ENCODE data around the gene CPPED1. TPM values are rescaled to one million over a fixed set of nuclear protein-coding genes. Genes with fewer than 3 reads are reported as not detected.

The CPPED1 gene
- total and polyA plus RNA-seq, 2 experiments from 2014 or later = 6.2 to 7.3 TPM

GRCh38 chr16:12786081-12786480 lies 17.6 kb downstream of the CPPED1 start (continued):
- TF ChIP-seq CTCF (conservative IDR thresholded peaks at IDR 0.05; ENCODE audit: low read depth in 2 of 2) (no peak), EZH2phosphoT487 (IDR thresholded peaks at IDR 0.05; ENCODE audit: unreplicated experiment) (no peak), ETS1 (IDR thresholded peaks at IDR 0.05) (no peak), NANOG (IDR thresholded peaks at IDR 0.05; ENCODE audit: borderline replicate concordance) (no peak)

- Mint-ChIP-seq H3K9me3 (peaks cover 5% of the 10 kb centered on the region; the same call in 1 of the 3 replicates), H3K27me3 (ENCODE audit: insufficient read depth, low read depth, poor library complexity) (peaks cover 2% of the 10 kb centered on the region), H3K36me3 (ENCODE audit: low read depth) (peaks cover 5% of the 10 kb centered on the region; the same call in 1 of the 3 replicates), H3K4me1 (no peaks in the 10 kb centered on the region), H3K4me3 (no peak overlapping the region), H3K27ac (no peak overlapping the region)
- Histone ChIP-seq H3K27ac (ENCODE audit: low read depth) (no peak overlapping the region), H4K20me1 (replicated peaks; ENCODE audit: insufficient read depth) (no peaks in the 10 kb centered on the region), H3K4me3 (no peak overlapping the region), H3K79me2 (replicated peaks; ENCODE audit: insufficient read depth) (no peaks in the 10 kb centered on the region), H3K9me2 (ENCODE audit: insufficient read depth) (no peaks in the 10 kb centered on the region), H3K4me2 (no peak overlapping the region), H3K27me3 (ENCODE audit: insufficient read depth) (no peaks in the 10 kb centered on the region), H3K4me1 (ENCODE audit: insufficient read depth) (no peaks in the 10 kb centered on the region), H3F3A (replicated peaks; ENCODE audit: low read depth) (no peaks in the 10 kb centered on the region), H3K36me3 (ENCODE audit: insufficient read depth) (no peaks in the 10 kb centered on the region), H2AFZ (no peak overlapping the region)
- ATAC-seq (no peak), DNase-seq (ENCODE audit: low spot score) (no peak)
- TF ChIP-seq STAT1 (IDR thresholded peaks at IDR 0.05; ENCODE audit: unreplicated experiment) = no peak
- no peak for TF ChIP-seq CREB1 (CRISPR knock-in tag; IDR thresholded peaks at IDR 0.05; ENCODE audit: low read depth)
- no peak for TF ChIP-seq ETS1 (IDR thresholded peaks at IDR 0.05)
- TF ChIP-seq NANOG (IDR thresholded peaks at IDR 0.05; ENCODE audit: borderline replicate concordance) = no peak
- no peak for TF ChIP-seq ZNF114 (CRISPR knock-in tag; IDR thresholded peaks at IDR 0.05)
- no peak for TF ChIP-seq EZH2 (IDR thresholded peaks at IDR 0.05; ENCODE audit: low read depth, unreplicated experiment)
- TF ChIP-seq ZNF331 (CRISPR knock-in tag; IDR thresholded peaks at IDR 0.05; ENCODE audit: low read depth) = no peak
- no peak for TF ChIP-seq ZNF462 (CRISPR knock-in tag; IDR thresholded peaks at IDR 0.05)
- TF ChIP-seq JUNB (IDR thresholded peaks at IDR 0.05; ENCODE audit: unreplicated experiment) = no peak
- TF ChIP-seq POLR2AphosphoS5 (IDR thresholded peaks at IDR 0.05; ENCODE audit: low read depth) = no peak
- TF ChIP-seq EZH2phosphoT487 (IDR thresholded peaks at IDR 0.05; ENCODE audit: unreplicated experiment) = no peak
- TF ChIP-seq CTCF (conservative IDR thresholded peaks at IDR 0.05; ENCODE audit: low read depth in 2 of 2) = no peak
Measured at GRCh38 chr16:12784076-12784475, 19.6 kb downstream of the CPPED1 start.

All from GM23338 (cell line).